GM04503 (cell line): ENCODE data around the gene RRP1.
"Not testable (repeated sequence)": the region's sequence is repeated elsewhere in the genome, so short reads cannot be mapped to it uniquely, and the experiment has no call there.

ENCODE experiments used
- DNase-seq: peaks from one replicate; pipeline ENCODE4 v3.0.0-alpha.2; 2012; ENCODE audit warnings: low read depth

Gene RRP1

DNA sequence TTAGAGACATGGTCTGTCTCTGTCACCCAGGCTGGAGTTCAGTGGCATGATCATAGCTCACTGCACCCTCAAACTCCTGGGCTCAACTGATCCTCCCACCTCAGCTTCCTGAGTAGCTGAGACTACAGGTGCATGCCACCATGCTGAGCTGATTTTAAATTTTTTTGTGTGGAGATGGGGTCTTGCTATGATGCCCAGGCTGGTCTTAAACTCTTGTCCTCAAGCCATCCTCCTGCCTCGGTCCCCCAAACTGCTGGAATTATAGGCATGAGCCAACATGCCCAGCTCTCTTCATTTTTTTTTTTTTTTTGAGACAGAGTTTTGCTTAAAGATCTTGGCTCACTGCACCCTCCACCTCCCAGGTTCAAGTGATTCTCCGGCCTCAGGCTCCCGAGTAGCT is 50.9 kb downstream of the RRP1 start:
- no peak for DNase-seq

DNA sequence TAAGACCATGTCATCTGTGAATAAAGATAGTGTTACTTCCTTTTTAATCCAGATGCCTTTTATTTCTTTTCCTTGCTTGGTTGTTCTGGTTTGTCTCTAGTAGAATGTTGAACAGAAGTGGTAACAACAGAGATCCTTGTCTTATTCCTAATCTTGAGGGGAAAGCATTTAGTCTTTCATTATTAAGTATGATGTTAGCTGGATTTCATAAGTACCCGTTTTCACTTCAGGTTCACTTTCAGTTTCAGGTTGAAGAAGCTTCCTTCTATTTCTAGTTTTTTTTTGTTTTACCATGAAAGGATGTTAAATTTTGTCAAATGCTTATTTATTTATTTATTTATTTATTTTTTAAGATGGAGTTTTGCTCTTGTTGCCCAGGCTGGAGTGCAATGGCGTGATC is 53.4 kb downstream of the RRP1 start:
- DNase-seq: no peak

DNA sequence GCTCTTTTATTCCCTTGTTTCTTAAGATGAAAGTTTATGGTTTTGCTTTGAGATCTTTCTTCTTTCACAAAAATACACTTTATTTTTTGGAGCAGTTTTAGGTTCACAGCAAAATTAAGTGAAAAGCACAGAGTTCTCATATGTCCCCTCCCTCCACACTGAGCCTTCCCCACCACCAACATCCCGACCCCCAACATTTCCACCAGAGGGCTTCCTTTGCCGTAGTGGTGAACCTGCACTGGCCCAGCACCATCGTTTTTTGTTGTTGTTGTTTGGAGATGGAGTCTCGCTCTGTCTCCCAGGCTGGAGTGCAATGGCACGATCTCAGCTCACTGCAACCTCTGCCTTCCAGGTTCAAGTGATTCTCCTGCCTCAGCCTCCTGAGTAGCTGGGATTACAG is 55.5 kb downstream of the RRP1 start:
- DNase-seq: not testable (repeated sequence)

DNA sequence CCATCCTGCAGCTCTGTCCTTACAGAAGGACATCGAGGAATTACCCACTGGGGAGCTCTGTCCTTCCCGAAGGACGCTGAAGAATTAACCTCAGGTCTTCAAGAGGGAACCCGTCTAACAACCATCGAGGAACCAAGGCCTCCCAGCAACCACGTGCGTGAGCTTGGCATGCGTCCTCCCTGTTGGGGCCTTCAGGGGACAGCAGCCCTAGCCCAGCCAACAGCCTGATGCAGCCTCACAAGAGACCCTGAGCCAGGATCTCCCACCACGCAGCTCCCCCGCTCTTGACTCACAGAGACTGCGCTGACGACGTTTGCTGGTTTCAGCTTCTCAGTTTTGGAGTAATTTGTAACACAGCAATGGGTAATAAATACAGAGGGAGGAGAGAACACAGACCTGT is 56.0 kb downstream of the RRP1 start:
- DNase-seq: no peak

DNA sequence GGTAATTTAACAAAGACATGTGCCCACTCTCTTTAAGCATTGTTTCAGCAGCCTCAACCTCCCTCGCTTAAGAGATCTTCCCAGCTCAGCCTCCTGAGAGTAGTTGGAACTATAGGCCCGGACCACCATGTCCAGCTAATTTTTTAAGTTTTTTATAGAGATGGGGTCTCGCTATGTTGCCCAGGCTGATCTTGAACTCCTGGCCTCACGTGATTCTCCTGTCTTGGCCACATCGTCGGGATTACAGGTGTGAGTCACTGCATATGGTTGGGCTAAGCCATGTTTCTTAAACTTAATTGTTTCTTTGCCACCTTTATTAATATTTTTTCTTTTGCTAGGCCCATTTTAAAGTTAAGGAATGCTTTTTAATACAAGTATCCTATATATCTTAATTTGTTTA is 57.1 kb downstream of the RRP1 start:
- no peak for DNase-seq

DNA sequence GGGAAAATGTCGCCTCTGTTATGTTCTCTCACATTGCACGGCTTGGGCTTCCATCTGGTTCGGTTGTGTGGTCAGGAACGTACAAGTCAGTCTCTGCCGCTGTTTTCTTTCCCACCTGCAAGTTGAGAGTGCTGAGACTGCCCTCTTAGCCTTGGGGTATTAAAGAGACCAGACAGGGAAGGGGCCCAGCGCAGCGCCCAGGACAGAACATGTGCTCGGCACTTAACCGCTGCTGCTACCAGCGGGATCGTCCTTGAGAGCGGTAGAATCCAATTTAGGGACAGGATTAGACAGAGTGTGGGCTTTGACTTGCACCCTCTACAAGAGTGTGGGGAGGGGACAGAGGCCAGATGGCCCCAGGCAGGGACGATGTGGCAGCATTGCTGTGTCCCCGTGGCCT is 57.9 kb downstream of the RRP1 start:
- DNase-seq: no peak

DNA sequence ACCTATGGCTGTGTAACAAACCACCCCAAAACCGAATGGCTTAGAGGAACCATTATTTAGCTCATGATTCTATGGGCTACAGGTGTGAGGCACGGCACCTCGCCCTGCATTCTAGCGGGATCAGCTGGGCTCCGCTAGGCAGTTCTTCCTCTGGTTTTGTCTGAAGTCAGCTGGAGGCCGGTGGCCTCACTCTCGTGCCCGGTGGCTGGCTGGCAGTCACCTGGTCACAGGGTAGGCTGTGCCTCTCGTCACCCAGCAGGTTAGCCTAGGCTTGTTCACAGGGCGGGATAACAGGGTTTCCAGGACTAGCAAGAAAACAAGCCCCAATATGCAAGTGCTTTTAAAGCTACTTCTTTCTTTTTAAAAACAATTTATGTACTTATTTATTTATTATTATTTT is 59.4 kb downstream of the RRP1 start:
- DNase-seq: no peak

DNA sequence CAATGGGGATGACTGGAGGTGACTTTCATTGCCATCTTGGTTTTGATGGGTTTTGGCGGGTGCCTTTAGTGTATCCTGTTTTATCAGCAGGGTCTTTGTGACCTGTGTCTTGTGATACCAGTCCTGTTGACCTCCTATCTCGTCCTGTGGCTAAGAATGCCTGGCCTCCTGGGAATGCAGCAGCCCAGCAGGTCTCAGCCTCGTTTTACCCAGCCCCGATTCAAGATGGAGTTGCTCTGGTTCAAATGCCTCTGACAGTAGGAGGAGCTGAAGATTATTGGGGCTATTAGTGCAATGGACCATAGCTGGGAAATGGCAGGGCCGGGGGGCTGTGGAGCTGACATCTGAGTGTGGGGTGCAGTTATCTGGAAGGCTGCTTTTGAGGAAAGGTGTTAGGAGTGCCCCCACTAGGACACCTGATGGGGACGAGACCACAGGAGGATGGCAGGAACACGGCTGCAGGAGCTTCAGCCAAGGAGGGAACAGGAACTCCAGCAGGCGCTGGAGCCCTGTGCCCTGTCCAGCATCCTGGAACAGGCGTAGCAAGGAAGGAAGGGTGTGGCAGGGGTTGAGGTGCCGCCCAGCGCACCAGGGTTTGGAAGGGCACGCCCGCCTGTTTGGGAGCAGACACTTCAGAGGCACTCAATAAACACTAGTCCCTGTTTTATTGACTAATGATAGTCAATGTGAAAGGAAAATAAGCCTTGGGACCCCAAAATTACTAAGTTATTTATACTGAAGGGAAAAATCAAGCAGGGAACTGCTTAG is 60.3 kb downstream of the RRP1 start:
- DNase-seq: no peak

DNA sequence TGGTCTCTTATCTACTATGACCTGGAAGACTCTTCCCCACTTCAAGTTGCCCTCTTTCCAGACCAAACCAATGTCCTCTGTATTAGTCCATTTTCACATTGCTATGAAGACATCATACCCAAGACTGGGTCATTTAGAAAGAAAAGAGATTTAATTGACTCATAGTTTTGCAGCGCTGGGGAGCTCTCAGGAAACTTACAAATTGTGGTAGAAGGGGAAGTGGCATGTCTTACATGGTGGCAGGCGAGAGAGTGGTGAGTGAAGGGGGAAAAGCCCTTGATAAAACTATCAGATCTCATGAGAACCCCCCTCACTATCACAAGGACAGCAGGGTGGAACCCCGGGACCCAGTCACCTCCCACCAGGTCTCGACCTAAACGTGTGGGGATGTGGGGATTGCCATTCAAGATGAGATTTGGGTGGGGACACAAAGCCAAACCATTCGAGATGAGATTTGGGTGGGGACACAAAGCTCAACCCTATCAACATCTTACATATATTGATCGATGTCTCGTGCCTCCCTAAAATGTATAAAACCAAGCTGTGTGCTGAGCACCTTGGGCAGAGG is 61.4 kb downstream of the RRP1 start:
- no peak for DNase-seq

DNA sequence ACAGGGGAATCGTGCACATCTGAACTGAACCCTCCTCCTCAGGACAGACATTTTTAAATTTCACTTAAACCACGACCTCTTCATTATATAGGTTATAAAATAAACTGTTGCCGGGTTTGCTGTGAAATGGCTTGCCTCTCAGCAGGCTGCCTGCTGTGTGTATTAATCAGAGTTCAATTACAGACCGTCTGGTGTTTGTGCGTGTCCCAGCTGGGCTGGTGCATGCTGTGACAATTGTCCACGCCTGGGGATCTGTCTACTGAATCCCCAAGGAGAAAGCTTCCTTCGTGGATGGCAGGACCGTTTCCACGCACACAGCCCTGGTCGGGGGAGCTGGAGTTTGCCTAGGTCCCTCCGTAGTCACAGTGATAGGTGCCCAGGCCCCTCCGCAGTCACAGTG is 62.2 kb downstream of the RRP1 start:
- no peak for DNase-seq

DNA sequence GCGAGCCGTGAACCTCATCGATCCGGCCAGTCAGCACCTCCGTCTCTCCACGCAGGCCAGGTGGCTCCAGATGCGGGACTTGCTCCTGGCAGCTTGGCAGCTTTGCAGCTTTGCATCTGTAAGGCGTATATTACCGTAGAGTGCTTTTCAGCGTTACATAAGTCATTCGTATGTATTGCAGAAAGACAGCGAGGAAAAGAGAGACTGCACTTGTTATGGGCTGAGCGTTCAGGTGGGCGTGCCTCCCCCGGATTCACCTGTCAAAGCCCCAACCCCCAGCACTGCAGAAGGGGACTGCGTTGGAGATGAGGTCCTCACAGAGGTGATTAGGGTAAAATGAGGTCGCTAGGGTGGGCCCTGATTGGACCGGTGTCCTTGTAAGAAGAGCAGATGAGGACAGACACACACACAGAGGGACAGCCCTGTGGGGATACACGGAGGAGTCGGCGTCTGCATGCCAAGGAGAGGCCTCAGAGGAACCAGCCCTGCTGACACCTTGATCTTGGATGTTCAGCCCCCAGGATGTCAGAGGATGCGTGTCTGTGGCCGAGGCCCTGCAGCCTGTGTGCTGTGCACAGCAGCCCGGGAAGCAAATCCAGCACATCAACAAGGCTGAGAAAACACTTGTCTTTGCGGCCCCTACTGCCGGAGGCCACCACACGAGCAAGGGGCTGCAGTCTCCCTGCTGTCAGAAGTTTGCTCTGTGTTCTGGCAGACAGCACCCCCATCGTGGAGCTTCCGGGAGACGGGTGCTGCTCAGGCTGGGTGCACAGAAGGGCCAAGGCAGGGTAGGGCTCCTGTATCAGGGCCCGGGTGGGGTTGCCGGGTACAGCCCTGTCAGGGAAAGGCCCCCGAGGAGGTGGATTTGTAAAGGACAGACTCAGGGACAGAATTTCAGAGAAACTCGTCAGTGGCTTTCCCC is 64.7 kb downstream of the RRP1 start:
- no peak for DNase-seq
